ENCODE results near the gene GOLGA6L1. TPM values are rescaled to one million over a fixed set of nuclear protein-coding genes. Genes with fewer than 3 reads are reported as not detected.

Gene GOLGA6L1
- total RNA-seq, 4 donors from 2014 or later = not detected

DNA sequence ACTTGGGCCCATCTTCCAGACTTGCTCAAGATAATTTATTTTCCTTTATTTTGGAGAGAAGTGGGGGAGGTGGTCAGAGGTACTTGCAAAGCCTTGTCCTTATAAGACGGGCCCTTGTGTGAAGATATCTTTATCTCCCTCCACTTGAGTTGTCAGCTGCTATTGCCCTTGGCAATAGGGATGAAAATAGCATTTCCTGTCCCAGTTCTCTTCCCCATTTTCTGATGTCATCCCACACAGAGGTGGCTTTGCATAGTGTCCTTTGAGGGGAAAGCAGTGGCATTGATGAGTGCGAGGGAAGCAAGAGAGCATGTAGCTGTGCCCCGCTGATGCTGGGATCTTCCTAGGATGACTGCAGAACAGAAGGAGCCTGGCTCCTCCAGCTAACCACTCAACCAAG lies 55.4 kb downstream of the GOLGA6L1 start:
- no peak for ATAC-seq (ENCODE audit: low FRiP score)
- no peak for TF ChIP-seq CTCF (IDR thresholded peaks at IDR 0.05)
- no peak for DNase-seq (ENCODE audit: low spot score)

GRCh38 chr15:23079766-23080165 lies 56.9 kb downstream of the GOLGA6L1 start:
- ATAC-seq (ENCODE audit: low FRiP score) = no peak
- DNase-seq (ENCODE audit: low spot score) = no peak
- no peak for TF ChIP-seq CTCF (IDR thresholded peaks at IDR 0.05)

Small RNA genes lying within 50 kb of the gene (small RNA-seq; reads per million reads assigned to genes)
- not detected for gene RN7SL106P

Other genes with a start within 250 kb of the GOLGA6L1 start
- 100 to 1,000 TPM in 2 of 4 donors, 10 to 100 TPM in 2; 86.4 to 129 (median 97.5) TPM for gene CYFIP1, start 156.5 kb downstream of the GOLGA6L1 start, total RNA-seq
- gene TUBGCP5, start 97.3 kb downstream of the GOLGA6L1 start, total RNA-seq = 10 to 100 TPM in 3 of 4 donors, 1 to 10 TPM in 1; 8.9 to 30.3 (median 15.9) TPM
- not detected for gene GOLGA6L26, start 197.4 kb upstream of the GOLGA6L1 start, total RNA-seq
- under 1 TPM in 3 of 4 donors, not detected in 1; 0.09 to 0.47 (median 0.25) TPM for gene GOLGA8S, start 217.9 kb upstream of the GOLGA6L1 start, total RNA-seq

Measured in omental fat pad (tissue), 4 donors.